H9 (cell line): ENCODE measurements around the gene LIPM. TPM values are rescaled to one million over a fixed set of nuclear protein-coding genes. Genes with fewer than 3 reads are reported as not detected.

ENCODE experiments used
- DNase-seq: peaks from one replicate; pipeline ENCODE4 v3.0.0-alpha.2; 2017
- H2AFZ ChIP-seq: one replicate; pipeline ENCODE4 v1.6.1; 2013; ENCODE audit warnings: mild to moderate bottlenecking, low read length, control low read depth, moderate library complexity
- H2AK5ac ChIP-seq: 2 replicates; pipeline ENCODE4 v1.6.1; 2013; ENCODE audit warnings: low read length, control low read depth, mixed read lengths; ENCODE audit not compliant: insufficient read length
- H2BK120ac ChIP-seq: one replicate; pipeline ENCODE4 v1.6.1; 2013; ENCODE audit warnings: low read depth, mild to moderate bottlenecking, low read length, control low read depth, inconsistent platforms; ENCODE audit not compliant: poor library complexity, severe bottlenecking
- H2BK12ac ChIP-seq: 2 replicates; pipeline ENCODE4 v1.6.1; 2013; ENCODE audit warnings: low read length, control low read depth, mixed read lengths, low read depth; ENCODE audit not compliant: insufficient read length
- H2BK15ac ChIP-seq: 2 replicates; pipeline ENCODE4 v1.6.1; 2013; ENCODE audit warnings: low read depth, low read length, control low read depth
- H2BK20ac ChIP-seq: one replicate; pipeline ENCODE4 v1.6.1; 2013; ENCODE audit warnings: low read depth, mild to moderate bottlenecking, low read length, control low read depth, inconsistent platforms; ENCODE audit not compliant: poor library complexity, severe bottlenecking
- H2BK5ac ChIP-seq: 2 replicates; pipeline ENCODE4 v1.6.1; 2013; ENCODE audit warnings: low read length, control low read depth, mixed read lengths; ENCODE audit not compliant: insufficient read length
- H3K14ac ChIP-seq: 2 replicates; pipeline ENCODE4 v1.6.1; 2013; ENCODE audit warnings: low read length, control low read depth; ENCODE audit not compliant: insufficient read depth
- H3K18ac ChIP-seq: 2 replicates; pipeline ENCODE4 v1.6.1; 2013; ENCODE audit warnings: low read depth, mild to moderate bottlenecking, mixed read lengths, low read length, control low read depth; ENCODE audit not compliant: insufficient read length
- H3K23ac ChIP-seq: 2 replicates; pipeline ENCODE4 v1.6.1; 2013; ENCODE audit warnings: low read length, control low read depth, mixed read lengths, low read depth; ENCODE audit not compliant: insufficient read length
- H3K23me2 ChIP-seq: 2 replicates; pipeline ENCODE4 v1.6.1; 2013; ENCODE audit warnings: low read depth, mild to moderate bottlenecking, mixed read lengths, low read length, control low read depth; ENCODE audit not compliant: insufficient read length, poor library complexity, severe bottlenecking
- H3K27ac ChIP-seq: 2 replicates; pipeline ENCODE4 v1.5.1; 2013; ENCODE audit warnings: low read length, control low read depth, mixed read lengths, low read depth; ENCODE audit not compliant: insufficient read length
- H3K27me3 ChIP-seq: 2 replicates; pipeline ENCODE4 v1.6.1; 2013; ENCODE audit warnings: low read length, control low read depth, inconsistent platforms; ENCODE audit not compliant: insufficient read depth
- H3K4ac ChIP-seq: 2 replicates; pipeline ENCODE4 v1.6.1; 2013; ENCODE audit warnings: low read depth, mild to moderate bottlenecking, control low read depth, inconsistent platforms, low read length, moderate library complexity
- H3K4me1 ChIP-seq: 2 replicates; pipeline ENCODE4 v1.6.1; 2013; ENCODE audit warnings: low read length, control low read depth, inconsistent platforms; ENCODE audit not compliant: insufficient read depth
- H3K4me2 ChIP-seq: 2 replicates; pipeline ENCODE4 v1.6.1; 2013; ENCODE audit warnings: low read length, control low read depth, mixed read lengths; ENCODE audit not compliant: insufficient read length, insufficient read depth
- H3K56ac ChIP-seq: 2 replicates; pipeline ENCODE4 v1.6.1; 2013; ENCODE audit warnings: low read depth, mild to moderate bottlenecking, mixed read lengths, low read length, control low read depth; ENCODE audit not compliant: insufficient read length
- H3K79me1 ChIP-seq: 2 replicates; pipeline ENCODE4 v1.6.1; 2013; ENCODE audit warnings: low read depth, mild to moderate bottlenecking, moderate library complexity, low read length, control low read depth, inconsistent platforms; ENCODE audit not compliant: insufficient read depth, poor library complexity, severe bottlenecking
- H3K79me2 ChIP-seq: 2 replicates; pipeline ENCODE4 v1.6.1; 2013; ENCODE audit warnings: low read length, control low read depth, inconsistent platforms; ENCODE audit not compliant: insufficient read depth
- H3K9ac ChIP-seq: 2 replicates; pipeline ENCODE4 v1.6.1; 2013; ENCODE audit warnings: low read length, control low read depth, mixed read lengths; ENCODE audit not compliant: insufficient read length; ENCODE audit errors: extremely low read depth
- H3K9me3 ChIP-seq: one replicate; pipeline ENCODE4 v1.6.1; 2013; ENCODE audit warnings: low read depth, low read length, inconsistent platforms; ENCODE audit not compliant: control insufficient read depth
- H3T11ph ChIP-seq: one replicate; pipeline ENCODE4 v1.6.1; 2013; ENCODE audit warnings: mild to moderate bottlenecking, low read length, control low read depth, inconsistent platforms
- H4K20me1 ChIP-seq: one replicate; pipeline ENCODE4 v1.6.1; 2013; ENCODE audit not compliant: control insufficient read depth, insufficient read length, insufficient read depth
- H4K5ac ChIP-seq: 2 replicates; pipeline ENCODE4 v1.6.1; 2013; ENCODE audit warnings: low read depth, mild to moderate bottlenecking, mixed read lengths, low read length, control low read depth; ENCODE audit not compliant: insufficient read length
- H4K8ac ChIP-seq: replicated peaks from 2 replicates; pipeline ENCODE4 v1.6.1; 2013; ENCODE audit warnings: low read length, control low read depth, mixed read lengths, low read depth; ENCODE audit not compliant: insufficient read length
- H4K91ac ChIP-seq: 2 replicates; pipeline ENCODE4 v1.6.1; 2013; ENCODE audit warnings: low read depth, mild to moderate bottlenecking, moderate library complexity, mixed read lengths, low read length, control low read depth; ENCODE audit not compliant: insufficient read length
- H3K27ac Mint-ChIP-seq, 3 experiments: 2 replicates in 2 of 3; 3 replicates in 1 of 3; pipeline ENCODE4 v1.8.0; 2020 to 2021; ENCODE audit warnings: mixed read lengths in 3 of 3, mild to moderate bottlenecking in 1 of 3, moderate library complexity in 1 of 3
- H3K27me3 Mint-ChIP-seq: 2 replicates; pipeline ENCODE4 v1.8.0; 2021; ENCODE audit warnings: low read depth, mild to moderate bottlenecking, moderate library complexity, mixed read lengths
- H3K36me3 Mint-ChIP-seq, 3 experiments: 2 replicates in 2 of 3; 3 replicates in 1 of 3; pipeline ENCODE4 v1.8.0; 2020 to 2021; ENCODE audit warnings: low read depth in 3 of 3, mixed read lengths in 3 of 3; ENCODE audit not compliant: insufficient read depth in 1 of 3
- H3K4me1 Mint-ChIP-seq, 2 experiments: 2 replicates each; pipeline ENCODE4 v1.8.0; 2020; ENCODE audit warnings: mixed read lengths in 2 of 2
- H3K4me3 Mint-ChIP-seq, 2 experiments: 2 replicates in 1 of 2; 3 replicates in 1 of 2; pipeline ENCODE4 v1.8.0; 2020 to 2021; ENCODE audit warnings: mild to moderate bottlenecking in 2 of 2, mixed read lengths in 2 of 2, moderate library complexity in 1 of 2
- H3K9me3 Mint-ChIP-seq, 2 experiments: 2 replicates in 1 of 2; 3 replicates in 1 of 2; pipeline ENCODE4 v1.8.0; 2020; ENCODE audit warnings: mild to moderate bottlenecking in 2 of 2, mixed read lengths in 2 of 2, moderate library complexity in 1 of 2
- CTCF ChIP-seq: fragments of 200-600 bp; sonication (generic); conservative IDR thresholded peaks from 3 replicates; pipeline ENCODE4 v1.8.0; 2021; ENCODE audit warnings: antibody characterized with exemption, mild to moderate bottlenecking
- total RNA-seq: library from RNA; stranded (reverse); gene quantifications from 2 replicates; pipeline ENCODE4 v1.2.1, GENCODE V29; 2021

Gene LIPM
- total RNA-seq, 1 experiment from 2014 or later, result not detected

DNA sequence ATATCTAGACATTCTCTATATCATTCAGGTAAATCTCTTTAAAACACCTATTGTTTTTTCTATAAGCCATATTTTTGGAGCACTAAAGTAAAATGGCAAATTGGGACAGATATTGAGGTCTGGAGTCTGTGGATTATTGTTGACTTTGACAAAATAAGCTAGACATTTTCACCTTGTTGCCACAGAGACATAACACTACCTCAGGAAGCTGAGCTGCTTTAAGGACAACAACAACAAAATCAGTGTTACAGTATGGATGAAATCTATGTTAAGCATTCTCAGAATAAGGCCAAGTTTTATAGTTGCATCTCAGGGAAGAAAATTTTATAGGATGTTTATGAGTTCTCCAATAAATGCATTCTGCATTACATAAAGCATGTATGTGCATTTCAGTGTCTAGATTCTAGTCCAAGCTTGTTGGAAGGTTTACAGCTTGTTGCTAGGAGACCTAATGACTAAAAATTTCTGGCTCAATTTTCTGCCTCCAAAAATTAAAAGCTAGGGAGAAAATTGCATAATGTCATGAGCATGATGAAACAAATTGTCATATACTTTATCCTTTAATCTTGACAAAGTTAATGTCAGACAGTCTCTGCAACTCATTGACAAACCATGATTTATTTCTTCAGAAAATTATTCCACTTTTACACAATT lies 18.3 kb downstream of the LIPM start:
- H3K23me2 ChIP-seq, result no peaks in the 10 kb centered on the region
- no peak overlapping the region for H3K4me3 Mint-ChIP-seq
- H3K36me3 Mint-ChIP-seq, result no peaks in the 10 kb centered on the region
- no peak overlapping the region for H3K4me2 ChIP-seq
- H2BK20ac ChIP-seq, result no peak overlapping the region
- H2AFZ ChIP-seq, result no peak overlapping the region
- no peak for DNase-seq
- no peaks in the 10 kb centered on the region for H4K20me1 ChIP-seq
- no peaks in the 10 kb centered on the region for H3K4me1 Mint-ChIP-seq
- H3T11ph ChIP-seq, result no peak overlapping the region
- H2AK5ac ChIP-seq, result no peak overlapping the region
- no peaks in the 10 kb centered on the region for H3K9me3 ChIP-seq
- no peak overlapping the region for H2BK15ac ChIP-seq
- no peak overlapping the region for H4K5ac ChIP-seq
- no peak overlapping the region for H2BK12ac ChIP-seq
- no peak overlapping the region for H4K8ac ChIP-seq
- H3K27me3 Mint-ChIP-seq, result no peaks in the 10 kb centered on the region; the same call in 1 of the 2 replicates
- no peak overlapping the region for H3K4ac ChIP-seq
- no peak overlapping the region for H3K9ac ChIP-seq
- H3K27me3 ChIP-seq, result no peaks in the 10 kb centered on the region
- H3K27ac Mint-ChIP-seq, result no peak overlapping the region
- no peaks in the 10 kb centered on the region for H3K9me3 Mint-ChIP-seq
- no peak overlapping the region for H3K14ac ChIP-seq
- H2BK5ac ChIP-seq, result no peak overlapping the region
- H3K79me1 ChIP-seq, result no peaks in the 10 kb centered on the region
- H3K79me2 ChIP-seq, result no peaks in the 10 kb centered on the region
- H3K27ac ChIP-seq, result no peak overlapping the region
- no peak overlapping the region for H3K23ac ChIP-seq
- TF ChIP-seq CTCF, result no peak
- no peak overlapping the region for H3K18ac ChIP-seq
- no peak overlapping the region for H3K56ac ChIP-seq
- no peak overlapping the region for H2BK120ac ChIP-seq
- no peak overlapping the region for H4K91ac ChIP-seq
- no peaks in the 10 kb centered on the region for H3K4me1 ChIP-seq
